GM18499 (cell line): Measurements from ENCODE around the gene ALDH1L2.
"Not testable (repeated sequence)": the region's sequence is repeated elsewhere in the genome, so short reads cannot be mapped to it uniquely, and the experiment has no call there.

ENCODE experiments used
- ATAC-seq: cut with Tn5 transposase; IDR thresholded peaks from one replicate; pipeline ENCODE4 v1.9.1; 2021; ENCODE audit warnings: moderate number of reproducible peaks; ENCODE audit not compliant: insufficient read depth, unreplicated experiment

ALDH1L2 gene

GRCh38 chr12:104991565-104992128, 92.6 kb downstream of the ALDH1L2 start:
- no peak for ATAC-seq

- no peak for ATAC-seq
Measured at GRCh38 chr12:104990950-104991349, 93.3 kb downstream of the ALDH1L2 start.

- ATAC-seq, result no peak
Measured at GRCh38 chr12:104986022-104986941, 98.0 kb downstream of the ALDH1L2 start, which contains the start of gene NOPCHAP1. NOPCHAP1 (plus strand) TSS chr12:104986316; CDS start chr12:104986353, 37 bp downstream.

GRCh38 chr12:104985206-104985605, 99.1 kb downstream of the ALDH1L2 start:
- ATAC-seq, result no peak

GRCh38 chr12:104977688-104978087, 106.6 kb downstream of the ALDH1L2 start:
- not testable (repeated sequence) for ATAC-seq

- no peak for ATAC-seq
Measured at GRCh38 chr12:104976703-104977102, 107.6 kb downstream of the ALDH1L2 start.

GRCh38 chr12:104975587-104976343, 108.5 kb downstream of the ALDH1L2 start:
- ATAC-seq, result no peak

- ATAC-seq, result peak; percentile 93
Measured at GRCh38 chr12:104974626-104975290, 109.5 kb downstream of the ALDH1L2 start.

- no peak for ATAC-seq
Measured at GRCh38 chr12:104973250-104973649, 111.0 kb downstream of the ALDH1L2 start.

- no peak for ATAC-seq
Measured at GRCh38 chr12:104971306-104971705, 113.0 kb downstream of the ALDH1L2 start.
